Endothelial cell of umbilical vein (primary cell): ENCODE results near the gene GYS1. TPM values are rescaled to one million over a fixed set of nuclear protein-coding genes. Genes with fewer than 3 reads are reported as not detected.

Experiments
- BruUV-seq: library from RNA; stranded (reverse); fragments of 400-500 nt; replicated peaks from 2 replicates; lab custom pipeline; 2021; lab: Mats Ljungman, UMichigan
- CTCF ChIA-PET: fragments of 300-600, 350-600 bp; sonication (Branson Sonifier 250); formaldehyde crosslinking; loops from one replicate; lab custom pipeline; 2021; ENCODE audit warnings: antibody characterized with exemption, inconsistent platforms; lab: Charles Lee
- POLR2A ChIA-PET: fragments of 300-600, 350-600 bp; sonication (Branson Sonifier 250); formaldehyde crosslinking; loops from one replicate; lab custom pipeline; 2021; ENCODE audit warnings: antibody characterized with exemption, inconsistent platforms; lab: Charles Lee
- DNase-seq: peaks from one replicate; pipeline ENCODE4 v3.0.0-alpha.2; 2011; ENCODE audit warnings: low read depth, low spot score
- FAIRE-seq: peaks from 2 replicates; lab custom pipeline; 2011; peaks lifted over from hg19 to GRCh38; lab: Jason Lieb, UNC
- H2AFZ ChIP-seq: 2 replicates; pipeline ENCODE4 v1.6.0; 2012; ENCODE audit warnings: low read depth, low read length, control low read depth, inconsistent platforms
- H3K27ac ChIP-seq: 2 replicates; pipeline ENCODE4 v1.5.1; 2011; ENCODE audit warnings: low read depth, mild to moderate bottlenecking, control low read depth, low read length, moderate library complexity; ENCODE audit not compliant: insufficient read depth
- H3K27me3 ChIP-seq, 2 experiments: 2 replicates each; pipeline versions ENCODE4 v1.6.0 to v1.6.1; 2011; ENCODE audit warnings: low read length in 2 of 2, mixed read lengths in 1 of 2; ENCODE audit not compliant: control insufficient read depth in 2 of 2, insufficient read depth in 2 of 2
- H3K36me3 ChIP-seq, 2 experiments: 2 replicates in 1 of 2; 3 replicates in 1 of 2; pipeline ENCODE4 v1.5.1; 2011; ENCODE audit warnings: low read length in 2 of 2, mild to moderate bottlenecking in 1 of 2, moderate library complexity in 1 of 2; ENCODE audit not compliant: control insufficient read depth in 2 of 2, insufficient read depth in 2 of 2; ENCODE audit errors: extremely low read depth in 1 of 2
- H3K4me1 ChIP-seq: 3 replicates; pipeline ENCODE4 v1.5.1; 2011; ENCODE audit warnings: mild to moderate bottlenecking, low read length; ENCODE audit not compliant: control insufficient read depth, insufficient read depth; ENCODE audit errors: extremely low read depth
- H3K4me2 ChIP-seq: 2 replicates; pipeline ENCODE4 v1.6.1; 2011; ENCODE audit warnings: low read length, control low read depth, mixed read lengths; ENCODE audit not compliant: insufficient read depth
- H3K4me3 ChIP-seq, 3 experiments: fragments of 200-600 bp in 1 of 3; sonication (generic), shearing (Covaris generic) in 1 of 3; replicated peaks in 1 of 3; 2 replicates each; pipeline ENCODE4 v1.5.1; 2011 to 2016; ENCODE audit warnings: control low read depth in 3 of 3, low read length in 3 of 3, mild to moderate bottlenecking in 2 of 3, inconsistent platforms in 1 of 3, low read depth in 1 of 3, moderate library complexity in 1 of 3; ENCODE audit not compliant: insufficient read depth in 1 of 3
- H3K79me2 ChIP-seq: 2 replicates; pipeline ENCODE4 v1.6.0; 2012; ENCODE audit warnings: low read length, inconsistent platforms; ENCODE audit not compliant: control insufficient read depth, insufficient read depth
- H3K9ac ChIP-seq: replicated peaks from 2 replicates; pipeline ENCODE3; 2011; ENCODE audit warnings: low read length, control low read depth; ENCODE audit not compliant: insufficient read depth; ENCODE audit errors: extremely low read depth
- H3K9me1 ChIP-seq: replicated peaks from 3 replicates; pipeline ENCODE4 v1.6.0; 2011; ENCODE audit warnings: mild to moderate bottlenecking, low read length; ENCODE audit not compliant: control insufficient read depth, insufficient read depth; ENCODE audit errors: extremely low read depth
- H3K9me3 ChIP-seq: replicated peaks from 2 replicates; pipeline ENCODE4 v1.5.1; 2012; ENCODE audit warnings: low read length, inconsistent platforms; ENCODE audit not compliant: control insufficient read depth, insufficient read depth
- H4K20me1 ChIP-seq: replicated peaks from 2 replicates; pipeline ENCODE3; 2011; ENCODE audit warnings: mild to moderate bottlenecking, low read length; ENCODE audit not compliant: control insufficient read depth, insufficient read depth; ENCODE audit errors: extremely low read depth
- FOS ChIP-seq: IDR thresholded peaks from 2 replicates; pipeline ENCODE4 v1.6.1; 2011; ENCODE audit warnings: mild to moderate bottlenecking, low read length, moderate library complexity, borderline replicate concordance; ENCODE audit not compliant: insufficient read depth
- GATA2 ChIP-seq: IDR thresholded peaks from 2 replicates; pipeline ENCODE4 v1.7.0; 2011; ENCODE audit warnings: low read depth, mild to moderate bottlenecking, moderate library complexity, mixed read lengths, low read length; ENCODE audit not compliant: insufficient read length, insufficient read depth
- JUN ChIP-seq: IDR thresholded peaks from 2 replicates; pipeline ENCODE4 v1.6.1; 2011; ENCODE audit warnings: borderline replicate concordance, low read depth; ENCODE audit not compliant: insufficient read length, insufficient read depth
- MAX ChIP-seq: IDR thresholded peaks from 2 replicates; pipeline ENCODE4 v1.6.1; 2011; ENCODE audit not compliant: insufficient read depth, insufficient read length
- MYC ChIP-seq: IDR thresholded peaks from one replicate; pipeline ENCODE4 v1.6.1; 2011; ENCODE audit warnings: mild to moderate bottlenecking, low read depth, low read length
- POLR2A ChIP-seq: IDR thresholded peaks from 2 replicates; pipeline ENCODE4 v1.6.1; 2012; ENCODE audit warnings: low read depth, mild to moderate bottlenecking, control low read depth, low read length
- POLR2AphosphoS5 ChIP-seq: IDR thresholded peaks from 2 replicates; pipeline ENCODE4 v1.6.1; 2012; ENCODE audit warnings: low read depth, mild to moderate bottlenecking, control low read depth, low read length, moderate library complexity; ENCODE audit not compliant: insufficient read depth
- dilution Hi-C: fragments of 300-500 bp; cut with MboI; formaldehyde crosslinking; loops from one replicate; pipeline ENCODE4 v1.15.0; 2019; ENCODE audit warnings: low sequenced_read_pairs; ENCODE audit not compliant: extremely low pct_ligation_motif_present
- intact Hi-C: fragments of 100-400 bp; cut with micrococcal nuclease; formaldehyde crosslinking; loops from one replicate; pipeline ENCODE4 v1.10.0; 2022
- polyA plus RNA-seq, 4 experiments: library from polyadenylated mRNA; depleted of rRNA in 3 of 4; stranded (reverse) in 3 of 4; unstranded in 1 of 4; fragments of >200 nt; gene quantifications; 2 replicates each; pipeline versions ENCODE4 v1.2.1 to v1.2.3, GENCODE V29; 2011 to 2012; ENCODE audit warnings: missing spikeins in 1 of 4
- total RNA-seq: library from RNA; stranded (reverse); gene quantifications from 2 replicates; pipeline ENCODE4 v1.2.3, GENCODE V29; 2021
- TF ChIP-seq, protein P1 (sequence below), 2 donors: IDR thresholded peaks; 1 replicate in 1 of 2; 2 replicates in 1 of 2; pipeline ENCODE4 v1.5.1; 2011; ENCODE audit warnings: low read length in 2 of 2, mild to moderate bottlenecking in 2 of 2, moderate library complexity in 2 of 2, control low read depth in 1 of 2, inconsistent platforms in 1 of 2, low read depth in 1 of 2; ENCODE audit not compliant: insufficient read depth in 1 of 2; ENCODE audit errors: extremely low read depth in 1 of 2

Gene GYS1
- total and polyA plus RNA-seq, 2 donors (not counting 3 experiments of a cell fraction or from before 2014, with no cell fraction given) = 39.0 to 58.9 TPM

DNA sequence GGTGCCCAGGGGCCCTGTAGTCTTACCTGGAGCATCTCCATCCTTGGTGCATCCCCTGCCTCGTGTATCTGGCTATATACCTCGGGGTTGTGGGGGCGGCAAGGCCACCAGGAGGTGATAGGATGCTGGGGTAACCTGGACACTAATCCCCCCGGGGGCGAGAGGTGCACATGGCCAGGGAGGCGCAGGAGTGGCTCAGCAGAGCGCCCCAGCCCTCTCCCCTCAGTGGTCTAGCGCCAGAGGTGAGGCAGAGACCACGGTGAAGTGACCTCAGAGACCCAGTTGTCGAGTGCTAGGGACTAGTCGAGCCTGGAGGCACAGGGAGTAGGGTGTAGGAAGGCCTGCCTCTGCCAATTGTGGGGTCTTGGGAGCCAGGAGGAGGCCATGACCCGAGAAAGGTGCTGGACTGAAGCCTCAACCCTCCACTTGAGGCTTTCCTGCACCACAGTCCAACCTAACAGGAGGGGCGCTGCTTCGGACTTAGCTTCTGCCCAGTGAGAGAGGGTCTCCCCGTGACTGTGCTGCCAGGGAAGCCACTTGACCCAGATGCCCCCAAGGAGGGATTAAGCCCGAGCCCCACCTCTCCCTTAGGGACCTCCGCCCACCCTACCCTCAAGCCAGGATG lies 24.0 kb upstream of the GYS1 start, which contains the start of gene LHB:
TSS of gene LHB (minus strand) at position 51 of the 625 bp plus-strand sequence. CDS start at position 41, 10 bp downstream.
- Histone ChIP-seq H2AFZ (peak within 1 kb of the TSS; percentile 1), H3K27me3 (peaks cover 0 to 5% of the 10 kb centered on the region in 2 experiments), H3K4me2 (peak within 1 kb of the TSS; percentile 52), H4K20me1 (no peaks in the 10 kb centered on the region), H3K36me3 (peaks cover 0 to 17% of the 10 kb centered on the region in 2 experiments), H3K9me3 (no peaks in the 10 kb centered on the region), H3K4me1 (peaks cover 10% of the 10 kb centered on the region), H3K79me2 (no peaks in the 10 kb centered on the region), H3K4me3 (peak within 1 kb of the TSS; percentile 25 to 40 (median 26)), H3K27ac (no peak within 1 kb of the TSS), H3K9ac (no peak within 1 kb of the TSS), H3K9me1 (no peaks in the 10 kb centered on the region)
- intact Hi-C loops (no loop called here), dilution Hi-C loops (no loop called here)
- no peak for DNase-seq
- POLR2A ChIA-PET = no interaction called here
- BruUV-seq = no TSS peak
- CTCF ChIA-PET = interaction anchor here (0.7 to 5.4 kb wide), 7 partner anchors 8 to 38 kb away, joined by 3 to 37 read pairs (median 6); partner anchors contain the start of genes GYS1 and RUVBL2
- no peak for FAIRE-seq
- TF ChIP-seq MYC = no peak

DNA sequence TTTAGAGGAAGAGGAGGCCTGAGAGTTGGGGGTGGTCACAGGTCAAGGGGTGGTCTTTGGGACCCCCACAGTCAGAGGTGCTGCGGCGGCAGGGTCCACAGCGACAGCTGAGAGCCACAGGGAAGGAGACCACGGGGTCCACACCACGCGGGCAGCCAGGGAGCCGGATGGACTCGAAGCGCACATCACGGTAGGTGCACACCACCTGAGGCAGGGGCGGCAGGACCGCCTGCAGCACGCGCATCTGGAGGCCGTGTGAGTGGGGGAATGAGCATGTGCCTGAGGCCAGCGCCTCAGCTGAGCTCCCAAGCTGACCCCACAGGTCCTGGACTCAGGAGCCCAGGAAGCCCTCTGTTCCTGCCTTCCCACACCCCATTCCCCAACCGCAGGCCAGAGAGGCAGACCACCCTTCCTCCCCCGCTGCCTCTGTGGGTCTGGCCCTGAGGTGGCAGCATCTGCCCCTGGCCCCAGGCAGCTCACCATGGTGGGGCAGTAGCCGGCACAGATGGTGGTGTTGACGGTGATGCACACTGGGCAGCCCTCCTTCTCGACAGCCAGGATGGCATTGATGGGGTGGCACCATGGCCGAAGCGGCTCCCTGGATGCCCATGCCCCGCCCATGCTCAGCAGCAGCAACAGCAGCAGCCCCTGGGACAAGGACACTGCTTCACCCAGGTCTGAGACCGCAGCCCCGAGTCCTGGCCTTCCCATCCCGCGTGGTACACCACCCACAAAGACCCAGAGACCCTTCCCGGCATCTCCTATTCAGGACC lies 23.1 kb upstream of the GYS1 start:
- H2AFZ ChIP-seq = no peak overlapping the region
- no TSS peak for BruUV-seq
- no peaks in the 10 kb centered on the region for H4K20me1 ChIP-seq
- H3K9me1 ChIP-seq = no peaks in the 10 kb centered on the region
- peaks cover 10% of the 10 kb centered on the region for H3K4me1 ChIP-seq
- H3K36me3 ChIP-seq = peaks cover 0 to 25% of the 10 kb centered on the region in 2 experiments
- no peak overlapping the region for H3K4me2 ChIP-seq
- TF ChIP-seq FOS = no peak
- TF ChIP-seq JUN = no peak
- TF ChIP-seq, protein P1, sequence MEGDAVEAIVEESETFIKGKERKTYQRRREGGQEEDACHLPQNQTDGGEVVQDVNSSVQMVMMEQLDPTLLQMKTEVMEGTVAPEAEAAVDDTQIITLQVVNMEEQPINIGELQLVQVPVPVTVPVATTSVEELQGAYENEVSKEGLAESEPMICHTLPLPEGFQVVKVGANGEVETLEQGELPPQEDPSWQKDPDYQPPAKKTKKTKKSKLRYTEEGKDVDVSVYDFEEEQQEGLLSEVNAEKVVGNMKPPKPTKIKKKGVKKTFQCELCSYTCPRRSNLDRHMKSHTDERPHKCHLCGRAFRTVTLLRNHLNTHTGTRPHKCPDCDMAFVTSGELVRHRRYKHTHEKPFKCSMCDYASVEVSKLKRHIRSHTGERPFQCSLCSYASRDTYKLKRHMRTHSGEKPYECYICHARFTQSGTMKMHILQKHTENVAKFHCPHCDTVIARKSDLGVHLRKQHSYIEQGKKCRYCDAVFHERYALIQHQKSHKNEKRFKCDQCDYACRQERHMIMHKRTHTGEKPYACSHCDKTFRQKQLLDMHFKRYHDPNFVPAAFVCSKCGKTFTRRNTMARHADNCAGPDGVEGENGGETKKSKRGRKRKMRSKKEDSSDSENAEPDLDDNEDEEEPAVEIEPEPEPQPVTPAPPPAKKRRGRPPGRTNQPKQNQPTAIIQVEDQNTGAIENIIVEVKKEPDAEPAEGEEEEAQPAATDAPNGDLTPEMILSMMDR (IDR thresholded peaks at IDR 0.05; ENCODE audit: extremely low read depth in 1 of 2, insufficient read depth in 1 of 2, low read depth in 1 of 2, low read length in 2 of 2) = no peak
- no peak for TF ChIP-seq POLR2A
- no peak for TF ChIP-seq POLR2AphosphoS5
- no peak for TF ChIP-seq MYC
- no peak for TF ChIP-seq MAX
- no peak for TF ChIP-seq GATA2
- H3K79me2 ChIP-seq = no peaks in the 10 kb centered on the region
- no peak overlapping the region for H3K4me3 ChIP-seq
- H3K9me3 ChIP-seq = no peaks in the 10 kb centered on the region
- no peak overlapping the region for H3K9ac ChIP-seq
- POLR2A ChIA-PET = no interaction called here
- FAIRE-seq = no peak
- CTCF ChIA-PET = interaction anchor here (0.8 to 5.4 kb wide), 2 partner anchors 16 to 183 kb away, joined by 5 to 37 read pairs; no protein-coding TSS in a partner anchor
- no peak for DNase-seq
- peaks cover 0 to 5% of the 10 kb centered on the region in 2 experiments for H3K27me3 ChIP-seq
- dilution Hi-C loops (no loop called here), intact Hi-C loops (no loop called here)
- H3K27ac ChIP-seq = no peak overlapping the region
